Measurements from ENCODE around the gene EP400.
A peak's percentile ranks its signal among the peaks of the same experiment; 100 is the strongest.

EP400 gene

GRCh38 chr12:131927110-131928079, 22.3 kb upstream of the EP400 start:
- no peak for DNase-seq

GRCh38 chr12:131928080-131928710, 21.5 kb upstream of the EP400 start:
- no peak for DNase-seq

- DNase-seq, result peak; percentile 95
These were observed 20.8 kb upstream of the EP400 start, which contains the start of gene PUS1 for GRCh38 chr12:131928711-131929580. Gene PUS1, plus strand, starts transcription at chr12:131929276. Its CDS starts 447 bp downstream, at chr12:131929723.

- DNase-seq, result peak; percentile 64
These were observed 19.9 kb upstream of the EP400 start for GRCh38 chr12:131929581-131930456.

GRCh38 chr12:131930510-131930909, 19.2 kb upstream of the EP400 start:
- DNase-seq, result no peak

GRCh38 chr12:131933387-131933786, 16.4 kb upstream of the EP400 start:
- no peak for DNase-seq

GRCh38 chr12:131934535-131934934, 15.2 kb upstream of the EP400 start:
- DNase-seq, result no peak

GRCh38 chr12:131938082-131938481, 11.7 kb upstream of the EP400 start:
- no peak for DNase-seq

- DNase-seq, result no peak
These were observed 10.7 kb upstream of the EP400 start for GRCh38 chr12:131939007-131939406.

- no peak for DNase-seq
These were observed 9.6 kb upstream of the EP400 start for GRCh38 chr12:131940141-131940547.

- DNase-seq, result no peak
These were observed 8.4 kb upstream of the EP400 start for GRCh38 chr12:131941116-131941986.

GRCh38 chr12:131941987-131942341, 7.8 kb upstream of the EP400 start:
- DNase-seq, result no peak

GRCh38 chr12:131942671-131943070, 7.1 kb upstream of the EP400 start:
- DNase-seq, result no peak

- DNase-seq, result peak; percentile 45
These were observed 6.4 kb upstream of the EP400 start for GRCh38 chr12:131943389-131943788.

GRCh38 chr12:131943876-131944275, 5.9 kb upstream of the EP400 start:
- DNase-seq, result peak; percentile 37

- peak; percentile 53 for DNase-seq
These were observed 5.0 kb upstream of the EP400 start for GRCh38 chr12:131944601-131945251.

GRCh38 chr12:131946757-131947156, 3.0 kb upstream of the EP400 start:
- DNase-seq, result peak; percentile 47

- peak; percentile 53 for DNase-seq
These were observed 2.2 kb upstream of the EP400 start for GRCh38 chr12:131947482-131948027.

GRCh38 chr12:131948166-131948712, 1.5 kb upstream of the EP400 start:
- peak; percentile 37 for DNase-seq
